Pancreas (tissue), 10 donors: ENCODE measurements around the gene LARGE2. TPM values are rescaled to one million over a fixed set of nuclear protein-coding genes. Genes with fewer than 3 reads are reported as not detected.

Experiments
- ATAC-seq, 4 donors: fragments of 200-7000 bp; cut with Tn5 transposase; one replicate each; pipeline versions ENCODE4 v1.8.0 to v1.9.1; 2020; ENCODE audit warnings: mild to moderate bottlenecking in 4 of 4, moderate library complexity in 4 of 4
- DNase-seq, 6 donors: peaks; one replicate each; pipeline ENCODE4 v3.0.0-alpha.2; 2020
- FAIRE-seq: peaks from 2 replicates; lab custom pipeline; 2012; peaks lifted over from hg19 to GRCh38; lab: Jason Lieb, UNC
- H3K27ac ChIP-seq, 4 donors: fragments of 200-600 bp; sonication (generic); 1 replicate in 3 of 4; 2 replicates in 1 of 4; pipeline versions ENCODE4 v1.5.0 to v1.8.0; 2020
- H3K27me3 ChIP-seq, 4 donors: fragments of 200-600 bp; one replicate each; pipeline ENCODE4 v1.8.0; 2021
- H3K36me3 ChIP-seq, 3 donors: fragments of 200-600 bp; sonication (generic) in 1 of 3; one replicate each; pipeline versions ENCODE4 v1.5.0 to v1.8.0; 2020 to 2021
- H3K4me1 ChIP-seq, 3 donors: fragments of 200-600 bp; one replicate each; pipeline ENCODE4 v1.8.0; 2021
- H3K4me3 ChIP-seq, 4 donors: fragments of 200-600 bp; sonication (generic) in 2 of 4; one replicate each; pipeline versions ENCODE4 v1.5.0 to v1.8.0; 2020 to 2021
- H3K9me3 ChIP-seq, 4 donors: fragments of 200-600 bp; one replicate each; pipeline ENCODE4 v1.8.0; 2021
- CTCF ChIP-seq, 4 donors: fragments of 200-600 bp; sonication (generic) in 3 of 4; IDR thresholded peaks; one replicate each; pipeline versions ENCODE4 v1.5.0 to v1.8.0; 2021; ENCODE audit warnings: antibody characterized with exemption in 4 of 4
- WGBS, 2 donors: extraction: QIAGEN DNeasy Blood & Tissue Kit; methylation state at CpG; one replicate each; pipeline ENCODE4 v1.1.7; 2013; 5-methylcytosine and 5-hydroxymethylcytosine counted together
- intact Hi-C, 3 donors: fragments of 100-400 bp; cut with DNase I; formaldehyde crosslinking; loops; one replicate each; pipeline versions ENCODE4 v1.11.1 to v1.14.2; 2022
- polyA plus RNA-seq, 2 donors: library from polyadenylated mRNA; stranded (reverse); fragments of 200-250 nt; gene quantifications; one replicate each; pipeline ENCODE4 v1.2.3, GENCODE V29; 2013
- total RNA-seq, 6 donors: library from RNA; stranded (reverse); fragmentation: NEBNext Ultra II Directional in 4 of 6; extraction: Animal tissue kit (Norgen Biotek cat#: 25700) in 4 of 6; gene quantifications; one replicate each; pipeline versions ENCODE4 v1.2.1 to v1.2.4, GENCODE V29; 2021 to 2023
- donor health status: healthy with polysubstance abuse.
- donor health status: DM: no; HTN: no; CAD: no; lungs with moderate emphysema.
- donor health status: DM: no; HTN: no; CAD: no.
- donor health status: control.
- donor health status: control.
- donor health status: Bipolar disorder and iron deficiency.
- donor health status: DM: yes; HTN: yes; CAD: no.
- donor health status: DM: no; HTN: no; CAD: no.
- donor health status: DM: no; HTN: no; CAD: no.
- donor health status: DM: yes; HTN: yes; CAD: no.

Gene LARGE2
- total and polyA plus RNA-seq, 8 donors, result 9.0 to 48.4 (median 18.2) TPM

GRCh38 chr11:45906965-45907611 lies 15.4 kb upstream of the LARGE2 start, which contains the start of gene FREY1:
FREY1 (minus strand) TSS chr11:45907271; CDS start chr11:45907245, 26 bp downstream.
- no peak for FAIRE-seq
- H3K36me3 ChIP-seq, result peaks cover 8 to 31% (median 9%) of the 10 kb centered on the region in 3 donors
- no peak within 1 kb of the TSS for H3K4me3 ChIP-seq
- H3K4me1 ChIP-seq, result peaks cover 19 to 34% (median 31%) of the 10 kb centered on the region in 3 donors
- H3K27me3 ChIP-seq, result no peaks in the 10 kb centered on the region
- 51 to 63% methylated on average over 18 of the region's 18 CpGs for WGBS, 2 donors
- no peaks in the 10 kb centered on the region for H3K9me3 ChIP-seq
- peak within 1 kb of the TSS; percentile 70 to 87 (median 80) for H3K27ac ChIP-seq
- peak in 3 of 6 donors; percentile 53 to 80 (median 69) for DNase-seq
- TF ChIP-seq CTCF (IDR thresholded peaks at IDR 0.05), result no peak
- peak; percentile 7 to 24 (median 14) for ATAC-seq
- intact Hi-C loops, result no loop called here

- WGBS, 2 donors, result 40 to 50% methylated on average over 8 of the region's 8 CpGs
- DNase-seq (peak in 5 of 6 donors; percentile 51 to 87 (median 85)), FAIRE-seq (no peak), ATAC-seq (peak in 3 of 4 donors; percentile 4 to 13 (median 11))
- H3K27ac ChIP-seq, result peak overlapping the region; percentile 70 to 87 (median 80)
- H3K27me3 ChIP-seq, result no peaks in the 10 kb centered on the region
- peaks cover 19 to 34% (median 31%) of the 10 kb centered on the region in 3 donors for H3K4me1 ChIP-seq
- H3K36me3 ChIP-seq, result peaks cover 8 to 22% (median 14%) of the 10 kb centered on the region in 3 donors
- intact Hi-C loops, result no loop called here
- no peak overlapping the region for H3K4me3 ChIP-seq
- H3K9me3 ChIP-seq, result no peaks in the 10 kb centered on the region
- no peak for TF ChIP-seq CTCF (IDR thresholded peaks at IDR 0.05)
Measured at GRCh38 chr11:45907911-45908370, 14.5 kb upstream of the LARGE2 start.

GRCh38 chr11:45909594-45910475 lies 12.6 kb upstream of the LARGE2 start:
- DNase-seq (peak in 1 of 6 donors; percentile 71), FAIRE-seq (no peak), ATAC-seq (no peak)
- TF ChIP-seq CTCF (IDR thresholded peaks at IDR 0.05), result no peak
- H3K27me3 ChIP-seq, result no peaks in the 10 kb centered on the region
- no peaks in the 10 kb centered on the region for H3K9me3 ChIP-seq
- H3K27ac ChIP-seq, result no peak overlapping the region
- H3K4me1 ChIP-seq, result peaks cover 18 to 28% (median 26%) of the 10 kb centered on the region in 3 donors
- no peak overlapping the region for H3K4me3 ChIP-seq
- 89 to 94% methylated on average over 32 of the region's 32 CpGs for WGBS, 2 donors
- H3K36me3 ChIP-seq, result peaks cover 4 to 35% (median 32%) of the 10 kb centered on the region in 3 donors
- intact Hi-C loops, result loop anchor here in 1 of 3 donors (10.0 kb wide), 1 partner anchor 45 kb away; no protein-coding TSS in a partner anchor

GRCh38 chr11:45910623-45911022 lies 11.8 kb upstream of the LARGE2 start:
- DNase-seq (peak in 1 of 6 donors; percentile 38), ATAC-seq (no peak), FAIRE-seq (no peak)
- Histone ChIP-seq H3K27me3 (no peaks in the 10 kb centered on the region), H3K4me1 (peaks cover 12 to 20% (median 19%) of the 10 kb centered on the region in 3 donors), H3K36me3 (peaks cover 4 to 35% (median 32%) of the 10 kb centered on the region in 3 donors), H3K9me3 (no peaks in the 10 kb centered on the region), H3K4me3 (no peak overlapping the region), H3K27ac (no peak overlapping the region)
- WGBS, 2 donors, result 89 to 91% methylated on average over 9 of the region's 9 CpGs
- intact Hi-C loops, result loop anchor here in 1 of 3 donors (10.0 kb wide), 1 partner anchor 46 kb away; no protein-coding TSS in a partner anchor
- TF ChIP-seq CTCF (IDR thresholded peaks at IDR 0.05), result no peak
